Measurements from ENCODE around the gene ZFP92. TPM values are rescaled to one million over a fixed set of nuclear protein-coding genes. Genes with fewer than 3 reads are reported as not detected.

Gene ZFP92
- total and polyA plus RNA-seq, 10 of the 15 experiments (the other 5 are each of a cell fraction or from before 2014, with no cell fraction given) = 0.02 to 1.6 (median 0.09) TPM; not detected in 2

DNA sequence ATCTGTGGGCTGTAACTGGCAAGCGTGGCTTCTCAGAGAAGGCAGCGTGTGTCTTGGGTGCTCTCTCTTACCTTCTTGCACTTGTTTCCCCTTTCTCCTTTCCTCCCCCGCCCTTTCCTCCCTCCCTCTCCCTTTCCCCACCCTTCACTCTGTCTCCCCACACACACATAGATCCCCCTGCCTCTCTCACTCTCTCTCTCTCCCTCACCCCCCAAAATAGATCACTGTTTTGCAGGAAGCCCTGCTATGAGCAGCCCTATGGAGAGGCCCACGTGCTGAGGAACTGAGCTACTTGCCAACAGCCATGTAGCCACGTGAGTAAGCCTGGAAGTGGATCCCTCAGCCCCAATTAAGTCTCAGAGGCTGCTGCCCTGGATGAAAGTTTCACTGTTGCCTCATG is 5.8 kb upstream of the ZFP92 start (continued):
- TF ChIP-seq, protein P1, sequence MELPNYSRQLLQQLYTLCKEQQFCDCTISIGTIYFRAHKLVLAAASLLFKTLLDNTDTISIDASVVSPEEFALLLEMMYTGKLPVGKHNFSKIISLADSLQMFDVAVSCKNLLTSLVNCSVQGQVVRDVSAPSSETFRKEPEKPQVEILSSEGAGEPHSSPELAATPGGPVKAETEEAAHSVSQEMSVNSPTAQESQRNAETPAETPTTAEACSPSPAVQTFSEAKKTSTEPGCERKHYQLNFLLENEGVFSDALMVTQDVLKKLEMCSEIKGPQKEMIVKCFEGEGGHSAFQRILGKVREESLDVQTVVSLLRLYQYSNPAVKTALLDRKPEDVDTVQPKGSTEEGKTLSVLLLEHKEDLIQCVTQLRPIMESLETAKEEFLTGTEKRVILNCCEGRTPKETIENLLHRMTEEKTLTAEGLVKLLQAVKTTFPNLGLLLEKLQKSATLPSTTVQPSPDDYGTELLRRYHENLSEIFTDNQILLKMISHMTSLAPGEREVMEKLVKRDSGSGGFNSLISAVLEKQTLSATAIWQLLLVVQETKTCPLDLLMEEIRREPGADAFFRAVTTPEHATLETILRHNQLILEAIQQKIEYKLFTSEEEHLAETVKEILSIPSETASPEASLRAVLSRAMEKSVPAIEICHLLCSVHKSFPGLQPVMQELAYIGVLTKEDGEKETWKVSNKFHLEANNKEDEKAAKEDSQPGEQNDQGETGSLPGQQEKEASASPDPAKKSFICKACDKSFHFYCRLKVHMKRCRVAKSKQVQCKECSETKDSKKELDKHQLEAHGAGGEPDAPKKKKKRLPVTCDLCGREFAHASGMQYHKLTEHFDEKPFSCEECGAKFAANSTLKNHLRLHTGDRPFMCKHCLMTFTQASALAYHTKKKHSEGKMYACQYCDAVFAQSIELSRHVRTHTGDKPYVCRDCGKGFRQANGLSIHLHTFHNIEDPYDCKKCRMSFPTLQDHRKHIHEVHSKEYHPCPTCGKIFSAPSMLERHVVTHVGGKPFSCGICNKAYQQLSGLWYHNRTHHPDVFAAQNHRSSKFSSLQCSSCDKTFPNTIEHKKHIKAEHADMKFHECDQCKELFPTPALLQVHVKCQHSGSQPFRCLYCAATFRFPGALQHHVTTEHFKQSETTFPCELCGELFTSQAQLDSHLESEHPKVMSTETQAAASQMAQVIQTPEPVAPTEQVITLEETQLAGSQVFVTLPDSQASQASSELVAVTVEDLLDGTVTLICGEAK (IDR thresholded peaks at IDR 0.05; ENCODE audit: borderline replicate concordance) = no peak
- TF ChIP-seq NFYA (IDR thresholded peaks at IDR 0.05; ENCODE audit: borderline replicate concordance, low read depth, low read length) (no peak), ZNF384 (IDR thresholded peaks at IDR 0.05; ENCODE audit: borderline replicate concordance, low read depth, low read length) (no peak), POU2F2 (IDR thresholded peaks at IDR 0.05; ENCODE audit: borderline replicate concordance, low read depth, low read length) (no peak), CBFB (IDR thresholded peaks at IDR 0.05; ENCODE audit: low read depth) (no peak), NFXL1 (IDR thresholded peaks at IDR 0.05; ENCODE audit: borderline replicate concordance) (no peak), ETV6 (conservative IDR thresholded peaks at IDR 0.05 in 1 of 2, IDR thresholded peaks at IDR 0.05 in 1 of 2; ENCODE audit: borderline replicate concordance in 1 of 2, low read depth in 1 of 2) (no peak)

DNA sequence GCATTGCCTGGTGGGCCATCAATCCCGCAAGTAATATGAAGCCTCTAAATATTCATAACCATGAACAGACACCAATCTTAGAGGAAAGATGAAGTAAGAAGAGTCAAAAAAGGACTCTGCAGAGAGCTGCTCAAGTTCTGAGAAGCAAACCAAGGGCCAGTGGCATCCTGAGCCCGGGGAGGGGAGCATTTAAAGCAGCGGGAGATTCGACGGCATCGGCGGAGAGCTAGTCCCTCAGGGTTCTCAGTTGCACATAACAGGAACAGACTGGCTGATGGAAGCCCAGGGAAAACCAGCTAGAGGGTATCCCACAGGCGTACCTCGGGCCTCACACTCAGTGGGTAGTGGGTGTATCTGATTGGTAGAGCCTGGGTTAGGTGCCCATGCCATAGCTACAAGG is 5.3 kb upstream of the ZFP92 start:
- no peak overlapping the region for H3K27ac ChIP-seq (ENCODE audit: control insufficient read depth, insufficient read depth)
- FAIRE-seq (no peak), DNase-seq (ENCODE audit: low read depth, low spot score) (no peak), ATAC-seq (no peak)
- H3K79me2 ChIP-seq (ENCODE audit: control insufficient read depth, insufficient read depth, low read length) = no peaks in the 10 kb centered on the region
- POLR2A ChIA-PET = no interaction called here
- H3K4me2 ChIP-seq (ENCODE audit: control insufficient read depth, insufficient read depth) = no peak overlapping the region
- H3K36me3 ChIP-seq (ENCODE audit: control insufficient read depth in 2 of 2, insufficient read depth in 2 of 2, low read length in 1 of 2) = no peaks in the 10 kb centered on the region
- 63% methylated on average over 9 of the region's 9 CpGs for WGBS (ENCODE audit: insufficient coverage, insufficient replicate concordance, low lambda C conversion rate, missing lambda C conversion rate)
- no peaks in the 10 kb centered on the region for H3K27me3 ChIP-seq (replicated peaks in 1 of 2; ENCODE audit: control insufficient read depth in 2 of 2, insufficient read depth in 2 of 2, low read length in 1 of 2)
- in situ Hi-C loops (cut with MboI) (no loop called here), intact Hi-C loops (cut with micrococcal nuclease; ENCODE audit: unreplicated experiment) (no loop called here)
- CTCF ChIA-PET = no interaction called here
- SMC1A ChIA-PET (ENCODE audit: uncharacterized antibody, unreplicated experiment) = no interaction called here
- BruUV-seq (replicated peaks) = no TSS peak
- H3K4me1 ChIP-seq (ENCODE audit: control insufficient read depth, insufficient read depth, low read length) = no peaks in the 10 kb centered on the region
- H4K20me1 ChIP-seq (ENCODE audit: control insufficient read depth, insufficient read depth) = no peaks in the 10 kb centered on the region
- H3K4me3 ChIP-seq = no peak overlapping the region
- H3K9me3 ChIP-seq (replicated peaks; ENCODE audit: control insufficient read depth, insufficient read depth, low read length) = no peaks in the 10 kb centered on the region; the same call in 2 of the 3 replicates
- no peak overlapping the region for H2AFZ ChIP-seq (ENCODE audit: control insufficient read depth, low read depth, low read length)
- RAD21 ChIA-PET (ENCODE audit: unreplicated experiment) = no interaction called here
- H3K9ac ChIP-seq (ENCODE audit: control insufficient read depth, insufficient read depth, low read length) = no peak overlapping the region
- TF ChIP-seq, protein P2, sequence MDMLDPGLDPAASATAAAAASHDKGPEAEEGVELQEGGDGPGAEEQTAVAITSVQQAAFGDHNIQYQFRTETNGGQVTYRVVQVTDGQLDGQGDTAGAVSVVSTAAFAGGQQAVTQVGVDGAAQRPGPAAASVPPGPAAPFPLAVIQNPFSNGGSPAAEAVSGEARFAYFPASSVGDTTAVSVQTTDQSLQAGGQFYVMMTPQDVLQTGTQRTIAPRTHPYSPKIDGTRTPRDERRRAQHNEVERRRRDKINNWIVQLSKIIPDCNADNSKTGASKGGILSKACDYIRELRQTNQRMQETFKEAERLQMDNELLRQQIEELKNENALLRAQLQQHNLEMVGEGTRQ (IDR thresholded peaks at IDR 0.05; ENCODE audit: borderline replicate concordance, low read depth, low read length) = no peak
- TF ChIP-seq, protein P3, sequence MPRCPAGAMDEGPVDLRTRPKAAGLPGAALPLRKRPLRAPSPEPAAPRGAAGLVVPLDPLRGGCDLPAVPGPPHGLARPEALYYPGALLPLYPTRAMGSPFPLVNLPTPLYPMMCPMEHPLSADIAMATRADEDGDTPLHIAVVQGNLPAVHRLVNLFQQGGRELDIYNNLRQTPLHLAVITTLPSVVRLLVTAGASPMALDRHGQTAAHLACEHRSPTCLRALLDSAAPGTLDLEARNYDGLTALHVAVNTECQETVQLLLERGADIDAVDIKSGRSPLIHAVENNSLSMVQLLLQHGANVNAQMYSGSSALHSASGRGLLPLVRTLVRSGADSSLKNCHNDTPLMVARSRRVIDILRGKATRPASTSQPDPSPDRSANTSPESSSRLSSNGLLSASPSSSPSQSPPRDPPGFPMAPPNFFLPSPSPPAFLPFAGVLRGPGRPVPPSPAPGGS (IDR thresholded peaks at IDR 0.05; ENCODE audit: borderline replicate concordance, insufficient read depth, low read depth, low read length, poor library complexity, severe bottlenecking) = no peak
- TF ChIP-seq, protein P4, sequence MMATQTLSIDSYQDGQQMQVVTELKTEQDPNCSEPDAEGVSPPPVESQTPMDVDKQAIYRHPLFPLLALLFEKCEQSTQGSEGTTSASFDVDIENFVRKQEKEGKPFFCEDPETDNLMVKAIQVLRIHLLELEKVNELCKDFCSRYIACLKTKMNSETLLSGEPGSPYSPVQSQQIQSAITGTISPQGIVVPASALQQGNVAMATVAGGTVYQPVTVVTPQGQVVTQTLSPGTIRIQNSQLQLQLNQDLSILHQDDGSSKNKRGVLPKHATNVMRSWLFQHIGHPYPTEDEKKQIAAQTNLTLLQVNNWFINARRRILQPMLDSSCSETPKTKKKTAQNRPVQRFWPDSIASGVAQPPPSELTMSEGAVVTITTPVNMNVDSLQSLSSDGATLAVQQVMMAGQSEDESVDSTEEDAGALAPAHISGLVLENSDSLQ (IDR thresholded peaks at IDR 0.05) = no peak
- TF ChIP-seq WRNIP1 (IDR thresholded peaks at IDR 0.05; ENCODE audit: borderline replicate concordance, low read depth, low read length) = no peak
- TF ChIP-seq BHLHE40 (IDR thresholded peaks at IDR 0.05; ENCODE audit: borderline replicate concordance in 1 of 2, low read depth in 2 of 2, low read length in 1 of 2) = no peak
- TF ChIP-seq POLR2AphosphoS2 (IDR thresholded peaks at IDR 0.05; ENCODE audit: low read depth, low read length) = no peak
- no peak for TF ChIP-seq HDAC6 (IDR thresholded peaks at IDR 0.05; ENCODE audit: unreplicated experiment)
